Neutrophil (primary cell): ENCODE data around the gene CD209.

ENCODE experiments used
- H3K27ac ChIP-seq: fragments of 200-600 bp; sonication (generic); 2 replicates; pipeline ENCODE4 v1.5.1; 2016; ENCODE audit warnings: mild to moderate bottlenecking, moderate library complexity
- H3K27me3 ChIP-seq: fragments of 200-600 bp; sonication (generic); 2 replicates; pipeline ENCODE4 v1.6.0; 2016; ENCODE audit warnings: mild to moderate bottlenecking
- H3K36me3 ChIP-seq: fragments of 200-600 bp; sonication (generic); 2 replicates; pipeline ENCODE4 v1.5.1; 2017
- H3K4me1 ChIP-seq, 2 experiments: fragments of 200-600 bp in 1 of 2; sonication (generic) in 1 of 2; 1 replicate in 1 of 2; 2 replicates in 1 of 2; pipeline versions ENCODE4 v1.5.1 to v1.6.1; 2013 to 2016; ENCODE audit warnings: low read depth in 1 of 2, low read length in 1 of 2, mild to moderate bottlenecking in 1 of 2, moderate library complexity in 1 of 2; ENCODE audit not compliant: control insufficient read depth in 1 of 2, insufficient read depth in 1 of 2
- H3K4me3 ChIP-seq, 2 experiments: fragments of 200-600 bp in 1 of 2; sonication (generic) in 1 of 2; 1 replicate in 1 of 2; 2 replicates in 1 of 2; pipeline ENCODE4 v1.5.1; 2013 to 2016; ENCODE audit warnings: low read depth in 1 of 2, low read length in 1 of 2, mild to moderate bottlenecking in 1 of 2, moderate library complexity in 1 of 2
- H3K9me3 ChIP-seq: fragments of 200-600 bp; sonication (generic); 2 replicates; pipeline ENCODE4 v1.5.1; 2016
- TF ChIP-seq, protein P1 (sequence below): fragments of 200-600 bp; sonication (generic); IDR thresholded peaks from 2 replicates; pipeline ENCODE4 v1.5.1; 2016; ENCODE audit warnings: antibody characterized with exemption

CD209 gene

DNA sequence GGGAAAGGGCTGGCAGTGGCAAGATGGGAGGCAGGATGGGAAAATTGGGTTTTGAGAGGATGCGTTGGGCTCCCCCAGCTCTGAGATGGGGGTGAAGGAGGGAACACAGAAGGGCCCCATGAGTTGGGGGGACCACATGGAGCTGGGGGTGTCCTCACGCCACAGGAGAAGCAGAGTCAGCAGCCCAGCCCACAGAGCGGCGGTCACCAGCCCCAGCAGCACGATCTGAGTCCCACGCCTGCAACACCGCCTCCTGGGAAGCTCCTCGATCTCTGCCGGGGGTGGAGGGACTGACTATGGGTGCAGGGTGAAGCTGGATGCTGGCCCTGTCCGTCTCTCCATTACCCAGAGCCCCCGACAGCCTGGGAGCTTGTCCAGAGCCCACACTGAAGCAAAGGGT lies 48.8 kb downstream of the CD209 start:
- Histone ChIP-seq H3K27me3 (peaks cover 12% of the 10 kb centered on the region), H3K27ac (no peak overlapping the region), H3K9me3 (no peaks in the 10 kb centered on the region), H3K4me1 (peaks cover 0 to 2% of the 10 kb centered on the region in 2 experiments), H3K4me3 (no peak overlapping the region), H3K36me3 (no peaks in the 10 kb centered on the region)
- TF ChIP-seq, protein P1, sequence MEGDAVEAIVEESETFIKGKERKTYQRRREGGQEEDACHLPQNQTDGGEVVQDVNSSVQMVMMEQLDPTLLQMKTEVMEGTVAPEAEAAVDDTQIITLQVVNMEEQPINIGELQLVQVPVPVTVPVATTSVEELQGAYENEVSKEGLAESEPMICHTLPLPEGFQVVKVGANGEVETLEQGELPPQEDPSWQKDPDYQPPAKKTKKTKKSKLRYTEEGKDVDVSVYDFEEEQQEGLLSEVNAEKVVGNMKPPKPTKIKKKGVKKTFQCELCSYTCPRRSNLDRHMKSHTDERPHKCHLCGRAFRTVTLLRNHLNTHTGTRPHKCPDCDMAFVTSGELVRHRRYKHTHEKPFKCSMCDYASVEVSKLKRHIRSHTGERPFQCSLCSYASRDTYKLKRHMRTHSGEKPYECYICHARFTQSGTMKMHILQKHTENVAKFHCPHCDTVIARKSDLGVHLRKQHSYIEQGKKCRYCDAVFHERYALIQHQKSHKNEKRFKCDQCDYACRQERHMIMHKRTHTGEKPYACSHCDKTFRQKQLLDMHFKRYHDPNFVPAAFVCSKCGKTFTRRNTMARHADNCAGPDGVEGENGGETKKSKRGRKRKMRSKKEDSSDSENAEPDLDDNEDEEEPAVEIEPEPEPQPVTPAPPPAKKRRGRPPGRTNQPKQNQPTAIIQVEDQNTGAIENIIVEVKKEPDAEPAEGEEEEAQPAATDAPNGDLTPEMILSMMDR: no peak

DNA sequence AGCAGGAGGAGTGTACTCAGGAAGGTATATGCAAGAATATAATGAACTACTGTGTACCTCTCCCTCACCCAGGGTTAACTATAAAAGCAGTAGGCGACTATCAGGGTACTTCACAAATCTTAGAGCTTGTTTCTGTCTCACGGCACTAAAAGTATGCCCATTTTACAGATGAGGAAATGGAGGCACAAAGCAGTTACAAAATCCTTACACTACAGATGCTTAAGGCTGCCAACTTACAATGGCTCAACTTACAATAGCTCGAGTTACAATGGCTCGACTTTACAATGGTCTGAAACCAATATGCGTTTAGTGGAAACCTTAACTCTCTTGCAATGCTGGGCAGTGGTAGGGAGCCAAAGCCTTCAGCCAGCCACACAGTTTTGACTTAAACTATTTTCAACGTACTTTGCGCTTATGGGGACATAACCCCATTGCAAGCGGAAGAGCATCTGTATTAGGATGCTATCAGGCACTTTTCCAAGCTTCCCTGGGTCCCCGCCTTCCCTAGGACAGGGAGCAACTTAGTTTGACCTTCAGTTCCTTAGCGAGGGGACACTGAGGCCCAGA lies 49.5 kb downstream of the CD209 start:
- Histone ChIP-seq H3K4me1 (no peaks in the 10 kb centered on the region), H3K36me3 (no peaks in the 10 kb centered on the region), H3K27ac (no peak overlapping the region), H3K9me3 (no peaks in the 10 kb centered on the region), H3K4me3 (no peak overlapping the region), H3K27me3 (peaks cover 12% of the 10 kb centered on the region)
- TF ChIP-seq, protein P1: no peak

DNA sequence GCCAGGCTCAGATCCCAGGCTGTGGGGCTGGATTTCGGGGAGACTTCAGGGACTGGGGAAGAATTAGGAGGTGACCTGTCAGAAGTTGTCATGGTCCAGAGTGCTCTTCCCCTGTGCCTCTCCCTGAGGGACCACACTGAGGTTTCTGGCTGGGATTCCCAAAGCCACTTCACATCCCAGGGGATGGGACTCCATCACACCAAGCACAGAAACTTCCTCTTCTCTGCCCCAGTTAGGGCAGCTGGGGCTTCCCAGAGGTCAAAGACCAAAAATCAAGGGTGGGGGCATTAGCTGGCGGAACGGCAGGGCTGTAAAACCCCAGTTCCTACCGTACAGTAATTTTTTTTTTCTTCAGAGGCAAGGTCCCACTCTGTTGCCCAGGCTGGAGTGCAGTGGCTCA lies 52.8 kb downstream of the CD209 start:
- Histone ChIP-seq H3K4me1 (no peaks in the 10 kb centered on the region), H3K9me3 (no peaks in the 10 kb centered on the region), H3K27me3 (peaks cover 12% of the 10 kb centered on the region), H3K36me3 (no peaks in the 10 kb centered on the region), H3K27ac (no peak overlapping the region), H3K4me3 (no peak overlapping the region)
- TF ChIP-seq, protein P1: no peak

DNA sequence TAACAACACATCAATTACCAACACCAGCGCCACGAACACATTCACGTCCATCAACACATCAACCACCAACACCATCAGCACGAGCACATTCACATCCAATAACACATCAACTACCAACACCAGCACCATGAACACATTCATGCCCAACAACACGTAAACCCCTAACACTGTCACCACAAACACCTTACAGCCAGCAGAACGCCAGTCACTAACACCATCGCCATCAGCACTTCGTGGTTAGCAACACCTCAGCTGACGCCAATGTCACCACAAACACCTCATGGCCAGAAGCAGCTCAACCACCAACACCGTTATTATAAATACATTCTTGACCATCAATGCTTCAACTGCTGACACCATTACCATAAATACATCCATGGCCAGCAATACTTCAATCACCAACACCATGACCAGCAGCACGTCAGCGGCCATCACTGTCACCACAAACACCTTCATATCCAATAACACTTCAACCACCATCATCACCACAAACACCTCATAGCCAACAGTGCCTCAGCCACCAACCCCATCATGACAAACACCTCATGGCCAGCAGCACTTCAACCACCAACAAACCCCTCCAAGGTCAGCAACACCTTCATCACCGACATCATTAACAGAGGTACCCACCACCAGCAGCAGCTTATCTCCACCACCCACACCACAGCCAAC lies 54.8 kb downstream of the CD209 start:
- no peak overlapping the region for H3K4me3 ChIP-seq
- H3K9me3 ChIP-seq: no peaks in the 10 kb centered on the region
- H3K36me3 ChIP-seq: no peaks in the 10 kb centered on the region
- peaks cover 5% of the 10 kb centered on the region for H3K27me3 ChIP-seq
- peaks cover 0 to 4% of the 10 kb centered on the region in 2 experiments for H3K4me1 ChIP-seq
- TF ChIP-seq, protein P1: no peak
- no peak overlapping the region for H3K27ac ChIP-seq

DNA sequence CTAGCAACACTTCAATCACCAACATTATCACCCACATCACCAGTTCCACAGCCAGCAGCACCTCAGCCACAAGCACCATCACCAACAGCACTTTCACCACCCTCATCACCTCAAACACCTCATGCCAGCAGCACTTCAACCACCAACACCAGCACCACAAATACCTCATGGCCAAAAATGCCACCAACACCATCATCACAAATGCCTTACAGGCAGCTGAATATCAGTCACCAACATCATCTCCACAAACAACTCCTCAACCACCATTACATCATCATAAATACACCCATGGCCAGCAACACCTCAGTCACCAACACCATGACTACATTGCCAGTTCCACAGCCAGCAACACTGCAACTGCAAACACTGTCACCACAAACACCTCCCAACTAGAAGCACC lies 55.8 kb downstream of the CD209 start:
- Histone ChIP-seq H3K4me1 (peaks cover 0 to 4% of the 10 kb centered on the region in 2 experiments), H3K27me3 (peaks cover 5% of the 10 kb centered on the region), H3K4me3 (no peak overlapping the region), H3K9me3 (no peaks in the 10 kb centered on the region), H3K27ac (no peak overlapping the region), H3K36me3 (no peaks in the 10 kb centered on the region)
- TF ChIP-seq, protein P1: no peak
